Esophagus muscularis mucosa (tissue), 4 donors: ENCODE results near the gene ZBTB16.

ENCODE experiments used
- EP300 ChIP-seq: sonication (generic); formaldehyde crosslinking; IDR thresholded peaks from one replicate; pipeline ENCODE4 v1.6.1; 2017; ENCODE audit warnings: antibody characterized with exemption
- POLR2A ChIP-seq: fragments of 450-650 bp; IDR thresholded peaks from one replicate; pipeline ENCODE4 v1.6.1; 2017; ENCODE audit warnings: antibody characterized with exemption, moderate library complexity, mild to moderate bottlenecking, low read depth
- TF ChIP-seq, protein P1 (sequence below), 3 experiments: fragments of 200-600 bp in 2 of 3; fragments of 450-650 bp in 1 of 3; sonication (generic) in 2 of 3; IDR thresholded peaks; one replicate each; pipeline ENCODE4 v1.5.1; 2017 to 2019; ENCODE audit warnings: antibody characterized with exemption in 3 of 3, mild to moderate bottlenecking in 2 of 3, moderate library complexity in 1 of 3

DNA sequence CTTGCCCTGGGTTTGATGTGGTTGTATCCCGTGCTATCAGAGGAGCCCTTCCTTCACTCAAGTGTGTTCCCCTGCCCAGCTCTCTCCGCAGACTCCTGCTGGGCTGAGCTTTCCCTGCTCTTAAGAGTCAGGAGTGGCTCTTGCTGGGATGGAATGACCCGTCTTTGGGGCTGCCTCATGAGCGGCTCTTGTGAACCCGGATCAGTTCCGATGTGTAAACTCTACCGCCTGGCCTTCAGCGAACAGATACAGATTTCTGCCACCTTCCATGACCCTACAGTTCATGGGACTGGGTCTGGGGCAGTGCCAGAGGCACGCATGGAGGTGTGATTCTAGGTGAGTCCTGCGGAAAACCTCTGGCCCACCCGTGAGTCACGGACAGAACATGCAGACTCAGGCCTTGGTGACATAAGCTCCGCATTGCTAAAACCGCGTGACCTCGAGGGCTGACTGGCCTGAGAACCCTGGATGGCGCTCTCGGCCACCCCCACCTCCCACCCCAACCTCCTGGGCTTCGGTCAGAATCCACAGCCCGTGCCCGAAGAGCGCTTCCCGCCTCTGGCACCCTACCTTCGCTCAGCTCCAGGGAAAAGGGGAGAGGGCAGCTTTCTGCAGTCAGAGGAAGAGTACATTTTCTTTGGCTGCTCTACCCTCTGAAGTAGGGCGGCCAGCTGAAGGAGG is 1.3 kb upstream of the ZBTB16 start:
- TF ChIP-seq, protein P1, sequence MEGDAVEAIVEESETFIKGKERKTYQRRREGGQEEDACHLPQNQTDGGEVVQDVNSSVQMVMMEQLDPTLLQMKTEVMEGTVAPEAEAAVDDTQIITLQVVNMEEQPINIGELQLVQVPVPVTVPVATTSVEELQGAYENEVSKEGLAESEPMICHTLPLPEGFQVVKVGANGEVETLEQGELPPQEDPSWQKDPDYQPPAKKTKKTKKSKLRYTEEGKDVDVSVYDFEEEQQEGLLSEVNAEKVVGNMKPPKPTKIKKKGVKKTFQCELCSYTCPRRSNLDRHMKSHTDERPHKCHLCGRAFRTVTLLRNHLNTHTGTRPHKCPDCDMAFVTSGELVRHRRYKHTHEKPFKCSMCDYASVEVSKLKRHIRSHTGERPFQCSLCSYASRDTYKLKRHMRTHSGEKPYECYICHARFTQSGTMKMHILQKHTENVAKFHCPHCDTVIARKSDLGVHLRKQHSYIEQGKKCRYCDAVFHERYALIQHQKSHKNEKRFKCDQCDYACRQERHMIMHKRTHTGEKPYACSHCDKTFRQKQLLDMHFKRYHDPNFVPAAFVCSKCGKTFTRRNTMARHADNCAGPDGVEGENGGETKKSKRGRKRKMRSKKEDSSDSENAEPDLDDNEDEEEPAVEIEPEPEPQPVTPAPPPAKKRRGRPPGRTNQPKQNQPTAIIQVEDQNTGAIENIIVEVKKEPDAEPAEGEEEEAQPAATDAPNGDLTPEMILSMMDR (IDR thresholded peaks at IDR 0.05): no peak
- TF ChIP-seq POLR2A (no peak), EP300 (no peak)
